ENCODE data around the gene PLEKHH3.
A peak's percentile ranks its signal among the peaks of the same experiment; 100 is the strongest.

Gene PLEKHH3

GRCh38 chr17:42706732-42707131 lies 29.9 kb upstream of the PLEKHH3 start:
- DNase-seq (ENCODE audit: extremely low read depth, low read depth) = no peak
- no peak for TF ChIP-seq CTCF (IDR thresholded peaks at IDR 0.05; ENCODE audit: low read depth, low read length)

GRCh38 chr17:42704837-42705494 lies 28.2 kb upstream of the PLEKHH3 start:
- DNase-seq (ENCODE audit: extremely low read depth, low read depth) = no peak
- TF ChIP-seq CTCF (IDR thresholded peaks at IDR 0.05; ENCODE audit: low read depth, low read length) = no peak

GRCh38 chr17:42704490-42704836 lies 27.7 kb upstream of the PLEKHH3 start:
- DNase-seq (ENCODE audit: extremely low read depth, low read depth) = no peak
- no peak for TF ChIP-seq CTCF (IDR thresholded peaks at IDR 0.05; ENCODE audit: low read depth, low read length)

GRCh38 chr17:42702446-42702845 lies 25.7 kb upstream of the PLEKHH3 start:
- no peak for TF ChIP-seq CTCF (IDR thresholded peaks at IDR 0.05; ENCODE audit: low read depth, low read length)
- DNase-seq (ENCODE audit: extremely low read depth, low read depth) = no peak

DNA sequence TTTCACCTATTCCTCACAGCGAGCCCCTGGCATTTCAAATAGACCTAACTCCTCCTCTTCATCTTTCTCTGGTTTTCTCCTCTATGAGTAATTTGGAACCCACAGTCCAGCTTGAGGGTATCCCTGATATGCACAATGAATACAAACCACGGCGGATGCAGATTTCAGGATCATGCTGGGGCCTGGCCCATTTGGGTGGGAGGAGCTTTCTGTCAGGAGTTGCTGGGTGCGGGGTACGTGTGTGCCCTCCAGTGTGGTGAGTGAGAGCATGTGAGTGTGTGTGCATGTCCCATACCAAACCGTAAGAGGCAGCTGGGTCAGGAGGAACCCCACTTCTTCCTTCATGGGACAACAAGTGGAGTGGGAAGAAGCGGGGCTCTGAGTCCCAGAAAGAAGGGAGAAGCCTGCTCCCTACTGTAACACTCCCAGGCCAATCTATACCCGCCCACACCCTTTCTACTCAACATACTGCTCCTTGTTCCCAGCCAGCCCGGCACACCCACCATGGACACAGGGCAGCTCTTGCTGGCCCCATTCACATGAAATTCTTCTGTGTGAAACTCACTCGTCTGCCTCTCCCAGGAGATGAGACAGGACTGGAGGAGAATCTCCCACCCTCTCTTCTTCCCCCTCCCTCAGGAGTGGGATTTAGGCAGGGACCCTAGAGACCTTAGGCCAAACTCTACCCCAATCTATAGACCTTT lies 23.9 kb upstream of the PLEKHH3 start:
- DNase-seq (ENCODE audit: extremely low read depth, low read depth) = no peak
- TF ChIP-seq CTCF (IDR thresholded peaks at IDR 0.05; ENCODE audit: low read depth, low read length) = no peak

- TF ChIP-seq CTCF (IDR thresholded peaks at IDR 0.05; ENCODE audit: low read depth, low read length) = no peak
- DNase-seq (ENCODE audit: extremely low read depth, low read depth) = no peak
These were observed 22.6 kb upstream of the PLEKHH3 start for GRCh38 chr17:42699415-42699740.

DNA sequence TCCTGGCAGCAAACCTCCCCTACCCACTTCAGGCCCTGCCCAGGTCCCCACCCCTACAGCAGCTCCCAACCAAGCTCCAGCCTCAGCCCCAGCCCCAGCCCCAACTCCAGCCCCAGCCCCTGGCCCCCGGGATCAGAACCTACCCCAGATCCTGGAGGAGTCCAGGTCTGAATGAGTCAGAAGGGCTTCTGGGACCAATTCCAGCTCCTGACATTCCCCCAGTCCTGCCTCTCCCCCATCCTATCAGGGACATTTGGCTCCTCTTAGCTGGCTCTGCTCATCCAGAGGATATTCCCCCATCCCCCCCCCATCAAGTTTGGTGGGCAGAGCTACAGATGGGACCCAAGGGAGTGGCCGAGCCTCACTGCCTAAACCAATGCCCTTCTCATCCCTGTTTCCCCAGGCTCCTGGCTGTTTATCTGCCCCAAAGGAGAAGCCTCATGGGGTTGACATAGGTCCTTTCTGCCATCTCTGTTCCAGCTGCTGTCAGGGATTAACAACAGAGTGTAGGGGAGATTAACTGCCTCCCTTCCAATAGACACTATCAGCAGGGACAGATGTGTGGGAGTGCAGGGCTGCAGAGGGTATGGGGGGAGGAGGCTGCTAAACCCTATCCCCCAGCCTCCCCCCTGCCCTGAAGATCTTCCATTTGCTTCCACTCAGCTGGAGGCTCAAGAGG lies 22.1 kb upstream of the PLEKHH3 start:
- TF ChIP-seq CTCF (IDR thresholded peaks at IDR 0.05; ENCODE audit: low read depth, low read length) = no peak
- peak; percentile 64 for DNase-seq (ENCODE audit: extremely low read depth, low read depth)
